ENCODE measurements around the gene HGF. TPM values are rescaled to one million over a fixed set of nuclear protein-coding genes. Genes with fewer than 3 reads are reported as not detected.

The HGF gene
- total RNA-seq, 2 donors from 2014 or later = 0.20 to 0.29 TPM

DNA sequence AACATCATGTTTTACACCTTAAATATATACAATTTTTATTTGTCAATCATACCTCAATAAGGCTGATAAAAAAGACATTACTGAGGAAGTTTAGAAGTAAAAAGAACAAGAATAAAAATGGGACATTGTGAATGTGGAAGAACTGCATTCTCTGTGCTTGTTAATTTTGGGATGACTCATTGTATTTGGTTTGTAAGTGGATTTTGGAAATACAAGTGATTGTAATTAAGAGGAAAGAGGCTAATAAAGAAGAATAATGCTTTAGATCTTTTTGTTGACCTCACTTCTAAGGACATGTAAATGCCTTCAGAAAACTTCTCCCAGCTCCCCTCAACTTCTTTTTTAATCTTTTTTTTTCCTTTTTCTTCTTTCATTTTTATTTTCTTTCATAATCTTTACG lies 76.0 kb downstream of the HGF start:
- Histone ChIP-seq H3K9ac (ENCODE audit: extremely low read depth, low read length, poor library complexity, severe bottlenecking) (no peak overlapping the region), H3K36me3 (ENCODE audit: control insufficient read depth, insufficient read depth, low read length) (no peaks in the 10 kb centered on the region), H3K9me3 (ENCODE audit: control insufficient read depth, low read length) (no peaks in the 10 kb centered on the region), H3K4me3 (ENCODE audit: low read length) (no peak overlapping the region), H3K27ac (ENCODE audit: low read depth, low read length) (no peak overlapping the region), H3K27me3 (ENCODE audit: control insufficient read depth, insufficient read depth, low read length, poor library complexity, severe bottlenecking) (no peaks in the 10 kb centered on the region), H3K4me1 (ENCODE audit: control insufficient read depth, insufficient read depth, low read length) (no peaks in the 10 kb centered on the region)
- DNase-seq = no peak
- no peak overlapping the region for H3K4me3 Mint-ChIP-seq
- no peaks in the 10 kb centered on the region for H3K36me3 Mint-ChIP-seq (ENCODE audit: low read depth)
- H3K9me3 Mint-ChIP-seq = no peaks in the 10 kb centered on the region
- no peaks in the 10 kb centered on the region for H3K27me3 Mint-ChIP-seq (ENCODE audit: insufficient read depth)
- H3K27ac Mint-ChIP-seq = no peak overlapping the region
- H3K4me1 Mint-ChIP-seq = peaks cover 9% of the 10 kb centered on the region
- 100% methylated on average over 1 of the region's 1 CpG; no CpG with 5 or more reads in 1 of the 2 experiments for WGBS, 2 experiments (ENCODE audit: insufficient coverage in 1 of 2, insufficient read length in 1 of 2)
- TF ChIP-seq, protein P1, sequence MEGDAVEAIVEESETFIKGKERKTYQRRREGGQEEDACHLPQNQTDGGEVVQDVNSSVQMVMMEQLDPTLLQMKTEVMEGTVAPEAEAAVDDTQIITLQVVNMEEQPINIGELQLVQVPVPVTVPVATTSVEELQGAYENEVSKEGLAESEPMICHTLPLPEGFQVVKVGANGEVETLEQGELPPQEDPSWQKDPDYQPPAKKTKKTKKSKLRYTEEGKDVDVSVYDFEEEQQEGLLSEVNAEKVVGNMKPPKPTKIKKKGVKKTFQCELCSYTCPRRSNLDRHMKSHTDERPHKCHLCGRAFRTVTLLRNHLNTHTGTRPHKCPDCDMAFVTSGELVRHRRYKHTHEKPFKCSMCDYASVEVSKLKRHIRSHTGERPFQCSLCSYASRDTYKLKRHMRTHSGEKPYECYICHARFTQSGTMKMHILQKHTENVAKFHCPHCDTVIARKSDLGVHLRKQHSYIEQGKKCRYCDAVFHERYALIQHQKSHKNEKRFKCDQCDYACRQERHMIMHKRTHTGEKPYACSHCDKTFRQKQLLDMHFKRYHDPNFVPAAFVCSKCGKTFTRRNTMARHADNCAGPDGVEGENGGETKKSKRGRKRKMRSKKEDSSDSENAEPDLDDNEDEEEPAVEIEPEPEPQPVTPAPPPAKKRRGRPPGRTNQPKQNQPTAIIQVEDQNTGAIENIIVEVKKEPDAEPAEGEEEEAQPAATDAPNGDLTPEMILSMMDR (conservative IDR thresholded peaks at IDR 0.05) = no peak

DNA sequence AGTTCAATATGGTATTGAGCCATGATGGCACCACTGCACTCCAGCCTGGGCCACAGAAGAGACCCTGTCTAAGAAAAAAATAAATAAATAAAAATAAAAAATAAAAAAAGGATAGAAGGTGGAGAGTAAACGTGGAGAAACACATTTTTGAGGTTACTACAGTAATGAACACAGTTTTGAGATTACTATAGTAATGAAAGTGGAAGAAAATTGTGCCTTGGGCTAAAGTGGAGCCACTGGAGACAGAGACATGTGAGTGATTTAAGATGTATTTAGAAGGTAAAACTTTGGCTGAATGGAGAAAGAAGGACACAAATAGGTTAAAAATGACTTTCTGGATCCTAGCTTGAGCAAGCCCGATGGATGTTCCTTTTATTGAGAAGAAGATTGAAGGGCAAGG lies 76.8 kb downstream of the HGF start:
- H3K4me1 Mint-ChIP-seq = peaks cover 9% of the 10 kb centered on the region
- TF ChIP-seq, protein P1 (conservative IDR thresholded peaks at IDR 0.05) = no peak
- WGBS, 2 experiments (ENCODE audit: insufficient coverage in 1 of 2, insufficient read length in 1 of 2) = 90 to 95% methylated on average over 2 of the region's 2 CpGs
- H3K27ac Mint-ChIP-seq = no peak overlapping the region
- H3K9me3 Mint-ChIP-seq = no peaks in the 10 kb centered on the region
- H3K4me1 ChIP-seq (ENCODE audit: control insufficient read depth, insufficient read depth, low read length) = no peaks in the 10 kb centered on the region
- DNase-seq = no peak
- H3K36me3 ChIP-seq (ENCODE audit: control insufficient read depth, insufficient read depth, low read length) = no peaks in the 10 kb centered on the region
- H3K27me3 ChIP-seq (ENCODE audit: control insufficient read depth, insufficient read depth, low read length, poor library complexity, severe bottlenecking) = no peaks in the 10 kb centered on the region
- no peak overlapping the region for H3K4me3 Mint-ChIP-seq
- no peak overlapping the region for H3K4me3 ChIP-seq (ENCODE audit: low read length)
- H3K9ac ChIP-seq (ENCODE audit: extremely low read depth, low read length, poor library complexity, severe bottlenecking) = no peak overlapping the region
- H3K36me3 Mint-ChIP-seq (ENCODE audit: low read depth) = no peaks in the 10 kb centered on the region
- no peaks in the 10 kb centered on the region for H3K27me3 Mint-ChIP-seq (ENCODE audit: insufficient read depth)
- H3K9me3 ChIP-seq (ENCODE audit: control insufficient read depth, low read length) = no peaks in the 10 kb centered on the region
- no peak overlapping the region for H3K27ac ChIP-seq (ENCODE audit: low read depth, low read length)

DNA sequence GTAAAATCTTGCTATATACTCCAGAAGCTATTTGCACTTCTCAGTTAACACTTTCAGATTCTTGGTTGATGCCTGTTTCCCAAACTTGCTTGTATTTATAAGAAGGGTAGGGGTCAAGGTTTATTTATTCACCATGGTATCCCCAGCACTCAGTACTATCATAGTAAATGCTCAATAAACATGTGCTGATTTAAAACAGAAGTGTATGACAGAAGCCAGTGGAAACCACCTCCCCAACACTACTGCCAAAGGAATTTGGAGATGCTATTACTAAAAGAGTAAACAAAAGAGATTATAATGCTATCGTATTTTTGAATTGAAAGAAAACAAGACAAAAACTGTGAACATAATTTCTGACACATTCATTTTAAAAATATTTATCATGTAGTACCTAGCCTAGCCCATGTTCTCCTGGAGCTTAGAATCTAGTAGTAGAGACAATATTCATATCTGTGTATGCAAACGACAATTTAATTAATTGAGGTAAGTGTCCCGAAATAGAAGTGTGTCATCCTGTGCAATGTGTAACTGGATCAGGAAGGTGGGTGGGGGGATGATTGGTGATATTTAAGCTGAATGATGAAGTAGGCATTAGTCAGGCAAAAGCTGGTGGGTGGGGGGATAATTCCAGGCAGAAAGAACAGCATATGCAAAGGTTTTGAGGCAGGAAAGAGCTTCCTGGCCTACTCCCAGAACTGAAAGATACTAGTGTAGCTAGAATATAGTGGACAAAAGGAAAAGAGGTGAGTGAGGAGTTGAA lies 77.5 kb downstream of the HGF start:
- H3K4me1 ChIP-seq (ENCODE audit: control insufficient read depth, insufficient read depth, low read length) = no peaks in the 10 kb centered on the region
- H3K4me3 Mint-ChIP-seq = no peak overlapping the region
- no peak overlapping the region for H3K27ac Mint-ChIP-seq
- H3K4me3 ChIP-seq (ENCODE audit: low read length) = no peak overlapping the region
- peaks cover 9% of the 10 kb centered on the region for H3K4me1 Mint-ChIP-seq
- no peak for DNase-seq
- H3K9ac ChIP-seq (ENCODE audit: extremely low read depth, low read length, poor library complexity, severe bottlenecking) = no peak overlapping the region
- H3K27me3 ChIP-seq (ENCODE audit: control insufficient read depth, insufficient read depth, low read length, poor library complexity, severe bottlenecking) = no peaks in the 10 kb centered on the region
- no peaks in the 10 kb centered on the region for H3K27me3 Mint-ChIP-seq (ENCODE audit: insufficient read depth)
- H3K36me3 Mint-ChIP-seq (ENCODE audit: low read depth) = no peaks in the 10 kb centered on the region
- H3K36me3 ChIP-seq (ENCODE audit: control insufficient read depth, insufficient read depth, low read length) = no peaks in the 10 kb centered on the region
- H3K9me3 Mint-ChIP-seq = no peaks in the 10 kb centered on the region
- WGBS, 2 experiments (ENCODE audit: insufficient coverage in 1 of 2, insufficient read length in 1 of 2) = 95 to 100% methylated on average over 2 to 3 of the region's 3 CpGs
- H3K27ac ChIP-seq (ENCODE audit: low read depth, low read length) = no peak overlapping the region
- TF ChIP-seq, protein P1 (conservative IDR thresholded peaks at IDR 0.05) = no peak
- no peaks in the 10 kb centered on the region for H3K9me3 ChIP-seq (ENCODE audit: control insufficient read depth, low read length)

Measured in endodermal cell (in vitro differentiated cells).